Activated B cell treated with CpG ODN at 0.5 μM for 24 hours (primary cell): ENCODE measurements around the gene FECH. TPM values are rescaled to one million over a fixed set of nuclear protein-coding genes. Genes with fewer than 3 reads are reported as not detected.

Experiments
- ATAC-seq: fragments of 200-7000 bp; cut with Tn5 transposase; one replicate; pipeline ENCODE4 v1.10.0; 2021; ENCODE audit warnings: low read depth, mild to moderate bottlenecking, moderate library complexity
- CTCF ChIA-PET: fragments of 350-600 bp; sonication (Branson Sonifier 250); formaldehyde crosslinking; loops from one replicate; lab custom pipeline; 2021; ENCODE audit warnings: antibody characterized with exemption; lab: Charles Lee
- POLR2A ChIA-PET: fragments of 350-600 bp; sonication (Branson Sonifier 250); formaldehyde crosslinking; loops from one replicate; lab custom pipeline; 2021; ENCODE audit warnings: antibody characterized with exemption; lab: Charles Lee
- DNase-seq: peaks from one replicate; pipeline ENCODE4 v3.0.0; 2022
- H3K27ac Mint-ChIP-seq: one replicate; pipeline ENCODE4 v1.8.0; 2020; ENCODE audit warnings: mixed read lengths
- H3K27me3 Mint-ChIP-seq: one replicate; pipeline ENCODE4 v1.8.0; 2021; ENCODE audit warnings: mixed read lengths
- H3K36me3 Mint-ChIP-seq: one replicate; pipeline ENCODE4 v1.8.0; 2021; ENCODE audit warnings: low read depth, mixed read lengths
- H3K4me1 Mint-ChIP-seq: one replicate; pipeline ENCODE4 v1.8.0; 2021; ENCODE audit warnings: mixed read lengths
- H3K4me3 Mint-ChIP-seq: one replicate; pipeline ENCODE4 v1.8.0; 2020; ENCODE audit warnings: mild to moderate bottlenecking, mixed read lengths
- H3K9me3 Mint-ChIP-seq: one replicate; pipeline ENCODE4 v1.8.0; 2020; ENCODE audit warnings: mixed read lengths
- CTCF ChIP-seq: fragments of 200-600 bp; IDR thresholded peaks from one replicate; pipeline ENCODE4 v1.8.0; 2022; ENCODE audit warnings: antibody characterized with exemption, mild to moderate bottlenecking
- intact Hi-C: fragments of 100-400 bp; cut with micrococcal nuclease; formaldehyde crosslinking; loops from one replicate; pipeline ENCODE4 v1.15.1; 2024
- total RNA-seq: library from RNA; stranded (reverse); gene quantifications from 2 replicates; pipeline ENCODE4 v1.2.3, GENCODE V29; 2022

The FECH gene
- total RNA-seq, 1 donor from 2014 or later, result 9.2 TPM

- TF ChIP-seq CTCF, result no peak
- Mint-ChIP-seq H3K27me3 (no peaks in the 10 kb centered on the region), H3K4me3 (peak overlapping the region; percentile 25), H3K36me3 (peaks cover 21% of the 10 kb centered on the region), H3K4me1 (peaks cover 34% of the 10 kb centered on the region), H3K27ac (peak overlapping the region; percentile 15), H3K9me3 (no peaks in the 10 kb centered on the region)
- DNase-seq, result peak; percentile 25
- ATAC-seq, result peak; percentile 92
- ChIA-PET POLR2A (interaction anchor here (1.1 kb wide), 1 partner anchor 41 kb away, joined by 4 read pairs; the partner anchor contains the start of gene NARS1), CTCF (no interaction called here)
- intact Hi-C loops, result loop anchor here (10.0 kb wide), 1 partner anchor 1773 kb away; the partner anchor contains the start of gene LMAN1
These were observed 5.1 kb downstream of the FECH start for GRCh38 chr18:57581301-57581934.

GRCh38 chr18:57579934-57580333 is 6.6 kb downstream of the FECH start:
- ATAC-seq (no peak), DNase-seq (no peak)
- H3K27me3 Mint-ChIP-seq, result no peaks in the 10 kb centered on the region
- intact Hi-C loops, result loop anchor here (10.0 kb wide), 1 partner anchor 1775 kb away; the partner anchor contains the start of gene LMAN1
- peaks cover 24% of the 10 kb centered on the region for H3K4me1 Mint-ChIP-seq
- H3K4me3 Mint-ChIP-seq, result no peak overlapping the region
- H3K27ac Mint-ChIP-seq, result no peak overlapping the region
- ChIA-PET POLR2A (no interaction called here), CTCF (no interaction called here)
- no peak for TF ChIP-seq CTCF
- peaks cover 26% of the 10 kb centered on the region for H3K36me3 Mint-ChIP-seq
- no peaks in the 10 kb centered on the region for H3K9me3 Mint-ChIP-seq

GRCh38 chr18:57576316-57576715 is 10.2 kb downstream of the FECH start:
- no peak for ATAC-seq
- no peak for DNase-seq
- Mint-ChIP-seq H3K9me3 (no peaks in the 10 kb centered on the region), H3K4me3 (no peak overlapping the region), H3K36me3 (peaks cover 53% of the 10 kb centered on the region), H3K4me1 (peaks cover 16% of the 10 kb centered on the region), H3K27ac (no peak overlapping the region), H3K27me3 (no peaks in the 10 kb centered on the region)
- intact Hi-C loops, result no loop called here
- ChIA-PET CTCF (no interaction called here), POLR2A (no interaction called here)
- TF ChIP-seq CTCF, result no peak

- H3K4me3 Mint-ChIP-seq, result no peak overlapping the region
- H3K27me3 Mint-ChIP-seq, result no peaks in the 10 kb centered on the region
- TF ChIP-seq CTCF, result no peak
- intact Hi-C loops, result no loop called here
- DNase-seq (no peak), ATAC-seq (no peak)
- H3K4me1 Mint-ChIP-seq, result peaks cover 9% of the 10 kb centered on the region
- ChIA-PET POLR2A (no interaction called here), CTCF (no interaction called here)
- H3K27ac Mint-ChIP-seq, result no peak overlapping the region
- H3K9me3 Mint-ChIP-seq, result no peaks in the 10 kb centered on the region
- peaks cover 60% of the 10 kb centered on the region for H3K36me3 Mint-ChIP-seq
These were observed 11.0 kb downstream of the FECH start for GRCh38 chr18:57575542-57575941.

- ChIA-PET CTCF (no interaction called here), POLR2A (no interaction called here)
- H3K4me1 Mint-ChIP-seq, result peaks cover 3% of the 10 kb centered on the region
- H3K36me3 Mint-ChIP-seq, result peaks cover 65% of the 10 kb centered on the region
- DNase-seq (no peak), ATAC-seq (no peak)
- no peaks in the 10 kb centered on the region for H3K27me3 Mint-ChIP-seq
- no peak overlapping the region for H3K4me3 Mint-ChIP-seq
- no peak overlapping the region for H3K27ac Mint-ChIP-seq
- TF ChIP-seq CTCF, result no peak
- intact Hi-C loops, result no loop called here
- no peaks in the 10 kb centered on the region for H3K9me3 Mint-ChIP-seq
These were observed 11.6 kb downstream of the FECH start for GRCh38 chr18:57574866-57575265.
